ENCODE results near the gene TMEM41B. TPM values are rescaled to one million over a fixed set of nuclear protein-coding genes. Genes with fewer than 3 reads are reported as not detected.

The TMEM41B gene
- total and polyA plus RNA-seq, 2 experiments from 2014 or later, result 35.3 to 47.7 TPM

- no peak overlapping the region for H2AFZ ChIP-seq
- H3K4me3 ChIP-seq, result no peak overlapping the region
- H4K20me1 ChIP-seq (ENCODE audit: insufficient read depth), result peaks cover 5% of the 10 kb centered on the region; the same call in 1 of the 2 replicates
- DNase-seq, result no peak
- peaks cover 22% of the 10 kb centered on the region for H3K79me2 ChIP-seq (ENCODE audit: insufficient read depth)
- H3K4me1 ChIP-seq (ENCODE audit: insufficient read depth), result peaks cover 12% of the 10 kb centered on the region
- H3K9me2 ChIP-seq (ENCODE audit: insufficient read depth), result no peaks in the 10 kb centered on the region
- no peak overlapping the region for H3K4me2 ChIP-seq (ENCODE audit: unreplicated experiment)
- H3K36me3 ChIP-seq (ENCODE audit: low read depth), result no peaks in the 10 kb centered on the region
- TF ChIP-seq EZH2phosphoT487 (IDR thresholded peaks at IDR 0.05; ENCODE audit: insufficient read depth, low read depth) (no peak), EZH2 (IDR thresholded peaks at IDR 0.05; ENCODE audit: insufficient read depth, poor library complexity, severe bottlenecking) (no peak)
- no peak overlapping the region for H3K27ac ChIP-seq
- no peaks in the 10 kb centered on the region for H3K27me3 ChIP-seq (replicated peaks; ENCODE audit: insufficient read depth)
- no peaks in the 10 kb centered on the region for H3K9me3 ChIP-seq (ENCODE audit: low read depth)
- H3F3A ChIP-seq (ENCODE audit: insufficient read depth), result peaks cover 32% of the 10 kb centered on the region; the same call in 1 of the 2 replicates
- in situ Hi-C loops (cut with MboI), result no loop called here
- WGBS, 2 experiments (ENCODE audit: low coverage in 1 of 2, low lambda C conversion rate in 2 of 2, missing lambda C conversion rate in 2 of 2), result 87 to 88% methylated on average over 8 of the region's 8 CpGs
- no peak overlapping the region for H3K9ac ChIP-seq
These were observed 47.5 kb downstream of the TMEM41B start for GRCh38 chr11:9266926-9267325.

DNA sequence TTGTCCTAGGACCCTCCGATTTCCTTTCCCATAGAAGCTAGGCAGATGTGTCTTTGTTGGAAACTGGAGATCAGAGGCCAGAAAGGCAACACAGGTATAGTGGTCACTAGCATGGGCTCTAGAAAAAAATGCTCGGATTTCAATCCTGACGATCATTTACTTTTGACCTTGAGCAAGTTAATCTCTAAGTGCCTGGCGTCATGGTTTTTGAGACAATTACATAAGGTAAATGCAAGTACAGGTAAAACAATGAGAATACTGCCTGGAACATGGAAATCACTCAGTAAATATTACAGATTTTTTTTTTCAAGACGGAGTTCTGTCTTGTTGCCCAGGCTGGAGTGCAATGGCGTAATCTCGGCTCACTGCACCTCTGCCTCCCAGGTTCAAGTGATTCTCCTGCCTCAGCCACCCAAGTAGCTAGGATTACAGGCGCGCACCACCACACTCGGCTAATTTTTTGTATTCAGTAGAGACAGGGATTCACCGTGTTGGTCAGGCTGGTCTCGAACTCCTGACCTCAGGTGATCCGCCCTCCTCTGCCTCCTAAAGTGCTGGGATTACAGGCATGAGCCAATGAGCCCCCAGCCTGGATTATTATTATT, 48.2 kb downstream of the TMEM41B start:
- Histone ChIP-seq H3K4me2 (ENCODE audit: unreplicated experiment) (peak overlapping the region; percentile 85), H3K9me2 (ENCODE audit: insufficient read depth) (no peaks in the 10 kb centered on the region), H3K36me3 (ENCODE audit: low read depth) (no peaks in the 10 kb centered on the region), H3K27me3 (replicated peaks; ENCODE audit: insufficient read depth) (no peaks in the 10 kb centered on the region), H3K4me3 (no peak overlapping the region), H3K9me3 (ENCODE audit: low read depth) (no peaks in the 10 kb centered on the region), H3K27ac (peak overlapping the region; percentile 95; the same call in 1 of the 2 replicates), H2AFZ (peak overlapping the region; percentile 74; the same call in 1 of the 2 replicates), H3K9ac (peak overlapping the region; percentile 97), H3K4me1 (ENCODE audit: insufficient read depth) (peaks cover 18% of the 10 kb centered on the region), H3F3A (ENCODE audit: insufficient read depth) (peaks cover 34% of the 10 kb centered on the region; the same call in 1 of the 2 replicates), H4K20me1 (ENCODE audit: insufficient read depth) (peaks cover 8% of the 10 kb centered on the region; the same call in 1 of the 2 replicates), H3K79me2 (ENCODE audit: insufficient read depth) (peaks cover 29% of the 10 kb centered on the region)
- no peak for DNase-seq
- no peak for TF ChIP-seq EZH2 (IDR thresholded peaks at IDR 0.05; ENCODE audit: insufficient read depth, poor library complexity, severe bottlenecking)
- no peak for TF ChIP-seq EZH2phosphoT487 (IDR thresholded peaks at IDR 0.05; ENCODE audit: insufficient read depth, low read depth)
- 69 to 73% methylated on average over 13 of the region's 13 CpGs for WGBS, 2 experiments (ENCODE audit: low coverage in 1 of 2, low lambda C conversion rate in 2 of 2, missing lambda C conversion rate in 2 of 2)
- in situ Hi-C loops (cut with MboI), result no loop called here

- peak within 1 kb of the TSS; percentile 74 for H2AFZ ChIP-seq
- TF ChIP-seq EZH2 (IDR thresholded peaks at IDR 0.05; ENCODE audit: insufficient read depth, poor library complexity, severe bottlenecking) (no peak), EZH2phosphoT487 (IDR thresholded peaks at IDR 0.05; ENCODE audit: insufficient read depth, low read depth) (no peak)
- H3K27ac ChIP-seq, result peak within 1 kb of the TSS; percentile 95
- H3F3A ChIP-seq (ENCODE audit: insufficient read depth), result peaks cover 41% of the 10 kb centered on the region; the same call in 1 of the 2 replicates
- H3K9me3 ChIP-seq (ENCODE audit: low read depth), result no peaks in the 10 kb centered on the region
- H3K27me3 ChIP-seq (replicated peaks; ENCODE audit: insufficient read depth), result no peaks in the 10 kb centered on the region
- H3K4me1 ChIP-seq (ENCODE audit: insufficient read depth), result peaks cover 25% of the 10 kb centered on the region
- peak within 1 kb of the TSS; percentile 97 for H3K9ac ChIP-seq
- H3K4me2 ChIP-seq (ENCODE audit: unreplicated experiment), result peak within 1 kb of the TSS; percentile 95
- H3K79me2 ChIP-seq (ENCODE audit: insufficient read depth), result peaks cover 36% of the 10 kb centered on the region
- H3K4me3 ChIP-seq, result peak within 1 kb of the TSS; percentile 79
- DNase-seq, result peak; percentile 94
- WGBS, 2 experiments (ENCODE audit: low coverage in 1 of 2, low lambda C conversion rate in 2 of 2, missing lambda C conversion rate in 2 of 2), result 7 to 9% methylated on average over 42 to 54 of the region's 63 CpGs
- in situ Hi-C loops (cut with MboI), result no loop called here
- H4K20me1 ChIP-seq (ENCODE audit: insufficient read depth), result peaks cover 12% of the 10 kb centered on the region
- H3K9me2 ChIP-seq (ENCODE audit: insufficient read depth), result no peaks in the 10 kb centered on the region
- H3K36me3 ChIP-seq (ENCODE audit: low read depth), result no peaks in the 10 kb centered on the region
These were observed 48.9 kb downstream of the TMEM41B start, which contains the start of gene DENND5A for GRCh38 chr11:9265211-9266131. TSS of gene DENND5A (minus strand) at chr11:9265350. CDS start at chr11:9265069, 281 bp downstream.
